ENCODE results near the gene HTR2C.
"Not testable (repeated sequence)": the region's sequence is repeated elsewhere in the genome, so short reads cannot be mapped to it uniquely, and the experiment has no call there.

HTR2C gene

GRCh38 chrX:114715096-114715495, 131.2 kb downstream of the HTR2C start:
- DNase-seq: no peak

- DNase-seq: no peak
Observed at GRCh38 chrX:114717921-114718320, 134.0 kb downstream of the HTR2C start.

- no peak for DNase-seq
Observed at GRCh38 chrX:114766541-114766940, 182.7 kb downstream of the HTR2C start.

- no peak for DNase-seq
Observed at GRCh38 chrX:114774691-114775090, 190.8 kb downstream of the HTR2C start.

- no peak for DNase-seq
Observed at GRCh38 chrX:114782925-114783324, 199.0 kb downstream of the HTR2C start.

GRCh38 chrX:114787061-114787460, 203.2 kb downstream of the HTR2C start:
- DNase-seq: no peak

- DNase-seq: no peak
Observed at GRCh38 chrX:114797494-114797893, 213.6 kb downstream of the HTR2C start.

GRCh38 chrX:114798907-114799306, 215.0 kb downstream of the HTR2C start:
- DNase-seq: no peak

GRCh38 chrX:114800719-114801118, 216.8 kb downstream of the HTR2C start:
- no peak for DNase-seq

- DNase-seq: no peak
Observed at GRCh38 chrX:114819509-114819908, 235.6 kb downstream of the HTR2C start.

- no peak for DNase-seq
Observed at GRCh38 chrX:114841051-114841450, 257.2 kb downstream of the HTR2C start.

GRCh38 chrX:114842181-114842580, 258.3 kb downstream of the HTR2C start:
- DNase-seq: no peak

- no peak for DNase-seq
Observed at GRCh38 chrX:114889481-114889880, 305.6 kb downstream of the HTR2C start.

GRCh38 chrX:114903618-114904017, 319.7 kb downstream of the HTR2C start:
- DNase-seq: no peak

GRCh38 chrX:114905251-114905650, 321.4 kb downstream of the HTR2C start:
- no peak for DNase-seq

GRCh38 chrX:114906984-114907510, 323.2 kb downstream of the HTR2C start:
- no peak for DNase-seq

- no peak for DNase-seq
Observed at GRCh38 chrX:114924423-114924822, 340.5 kb downstream of the HTR2C start.

GRCh38 chrX:114924856-114925255, 341.0 kb downstream of the HTR2C start:
- no peak for DNase-seq

- no peak for DNase-seq
Observed at GRCh38 chrX:114930227-114930626, 346.3 kb downstream of the HTR2C start.

GRCh38 chrX:114932550-114932949, 348.7 kb downstream of the HTR2C start:
- DNase-seq: no peak

- DNase-seq: not testable (repeated sequence)
Observed at GRCh38 chrX:114933291-114933690, 349.4 kb downstream of the HTR2C start.

GRCh38 chrX:114937090-114937489, 353.2 kb downstream of the HTR2C start:
- DNase-seq: not testable (repeated sequence)

- DNase-seq: no peak
Observed at GRCh38 chrX:114952696-114953095, 368.8 kb downstream of the HTR2C start.

All from CD4-positive, alpha-beta T cell treated with Interferon gamma for 1 hour (primary cell).